ENCODE results near the gene RALB.

Gene RALB

DNA sequence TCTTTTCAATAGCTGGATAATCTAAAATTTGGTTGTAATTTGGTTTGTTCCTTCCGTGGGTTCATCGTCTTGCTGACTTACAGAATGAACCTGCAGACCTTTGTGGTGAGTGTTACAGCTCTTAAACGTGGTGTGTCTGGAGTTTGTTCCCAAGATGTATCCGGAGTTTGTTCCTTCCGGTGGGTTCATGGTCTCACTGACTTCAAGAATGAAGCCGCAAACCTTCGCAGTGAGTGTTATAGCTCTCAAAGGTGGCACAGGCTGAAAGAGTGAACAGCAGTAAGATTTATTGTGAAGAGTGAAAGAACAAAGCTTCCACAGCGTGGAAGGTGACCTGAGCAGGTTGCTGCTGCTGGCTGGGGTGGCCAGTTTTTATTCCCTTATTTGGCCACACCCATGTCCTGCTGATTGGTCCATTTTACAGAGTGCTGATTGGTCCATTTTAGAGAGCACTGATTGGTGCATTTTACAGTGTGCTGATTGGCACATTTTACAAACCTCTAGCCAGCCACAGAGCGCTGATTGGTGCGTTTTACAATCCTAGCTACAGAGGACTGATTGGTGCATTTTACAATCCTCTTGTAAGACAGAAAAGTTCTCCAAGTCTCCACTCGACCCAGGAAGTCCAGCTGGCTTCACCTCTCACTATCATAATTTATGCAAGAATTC lies 16.6 kb downstream of the RALB start:
- no peak for DNase-seq

- DNase-seq, result no peak
Measured at GRCh38 chr2:120269816-120270215, 17.2 kb downstream of the RALB start.

DNA sequence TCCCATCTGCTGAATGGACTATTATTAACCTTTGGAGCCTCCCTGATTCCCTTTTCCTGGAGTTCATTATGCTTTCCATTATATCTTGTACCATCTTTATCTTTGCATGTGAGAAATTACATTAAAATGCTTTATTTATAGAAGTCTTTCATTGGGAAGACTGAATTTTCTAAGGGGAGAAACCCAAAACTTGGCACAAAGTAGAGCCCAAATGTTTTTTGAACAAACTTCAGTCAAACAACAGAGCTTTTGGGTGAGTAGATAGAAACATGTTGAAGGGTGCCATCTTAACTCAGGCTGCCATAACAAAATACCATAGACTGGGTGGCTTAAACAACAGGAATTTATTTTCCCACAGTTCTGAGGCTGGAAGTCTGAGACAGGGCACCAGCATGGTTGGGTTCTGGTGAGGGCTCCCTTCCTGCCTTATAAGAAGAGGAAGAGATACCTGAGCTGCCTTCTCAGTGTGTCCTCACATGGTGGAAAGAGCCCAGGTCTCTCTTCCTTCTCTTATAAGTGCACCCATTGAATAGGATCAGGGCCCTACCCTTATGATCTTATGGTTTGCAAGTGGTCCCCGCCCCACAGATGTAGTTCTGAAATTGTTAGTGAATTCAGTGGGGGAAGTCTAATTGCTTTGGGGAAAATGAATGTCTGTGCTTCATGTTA lies 19.2 kb downstream of the RALB start:
- DNase-seq, result no peak

DNA sequence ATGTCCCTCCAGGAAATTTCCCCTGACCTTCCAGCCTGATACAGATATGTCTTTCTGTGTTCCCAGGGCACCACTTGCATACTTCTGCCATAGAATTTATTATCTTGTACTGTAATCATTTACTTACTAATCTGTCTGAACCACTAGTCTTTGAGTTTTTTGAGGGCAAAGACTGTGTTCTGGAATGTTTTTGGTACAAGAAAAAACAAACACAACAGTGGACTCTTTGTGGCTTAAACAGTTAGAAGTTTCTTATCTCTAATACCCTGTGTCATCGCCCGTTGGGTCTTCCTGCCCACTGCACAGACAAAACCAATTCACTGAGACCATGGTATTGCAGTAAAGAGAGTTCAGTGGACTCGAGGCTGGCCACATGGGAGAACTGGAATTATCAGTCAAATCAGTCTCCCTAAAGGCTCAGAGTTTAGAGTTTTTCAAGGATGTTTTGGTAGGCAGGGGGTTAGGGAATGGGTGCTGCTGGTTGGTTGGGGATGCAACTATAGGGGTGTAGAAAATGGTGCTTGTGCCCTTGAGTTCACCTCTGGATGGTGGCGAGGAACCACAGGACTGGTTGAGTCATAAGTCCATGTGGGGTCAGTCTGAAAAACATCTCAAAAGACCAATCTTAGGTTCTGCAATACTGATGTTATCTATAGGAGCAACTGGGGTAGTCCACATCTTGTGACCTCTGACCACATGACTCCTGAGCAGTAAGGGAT lies 20.3 kb downstream of the RALB start:
- no peak for DNase-seq

GRCh38 chr2:120275617-120276400 lies 23.2 kb downstream of the RALB start:
- no peak for DNase-seq

- no peak for DNase-seq
Measured at GRCh38 chr2:120277505-120278205, 25.0 kb downstream of the RALB start.

GRCh38 chr2:120278901-120279300 lies 26.2 kb downstream of the RALB start:
- no peak for DNase-seq

GRCh38 chr2:120279708-120280107 lies 27.1 kb downstream of the RALB start:
- no peak for DNase-seq

GRCh38 chr2:120283649-120284048 lies 31.0 kb downstream of the RALB start:
- DNase-seq, result no peak

DNA sequence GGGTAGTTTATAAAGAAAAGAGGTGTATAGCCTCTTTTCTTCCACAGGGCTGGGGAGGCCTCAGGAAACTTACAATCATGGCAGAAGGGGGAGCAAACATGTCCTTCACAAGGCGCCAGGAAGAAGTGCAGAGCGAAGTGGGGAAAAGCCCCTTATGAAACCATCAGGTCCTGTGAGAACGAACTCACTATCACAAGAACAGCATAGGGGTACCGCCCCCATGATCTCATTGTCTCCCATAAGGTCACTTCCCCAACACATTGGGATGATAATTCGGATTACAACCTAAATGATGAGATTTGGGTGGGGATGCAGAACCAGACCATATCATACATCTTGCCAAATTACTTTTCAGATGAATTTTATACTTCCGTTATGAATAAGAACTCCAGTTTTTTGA lies 32.4 kb downstream of the RALB start:
- no peak for DNase-seq

DNA sequence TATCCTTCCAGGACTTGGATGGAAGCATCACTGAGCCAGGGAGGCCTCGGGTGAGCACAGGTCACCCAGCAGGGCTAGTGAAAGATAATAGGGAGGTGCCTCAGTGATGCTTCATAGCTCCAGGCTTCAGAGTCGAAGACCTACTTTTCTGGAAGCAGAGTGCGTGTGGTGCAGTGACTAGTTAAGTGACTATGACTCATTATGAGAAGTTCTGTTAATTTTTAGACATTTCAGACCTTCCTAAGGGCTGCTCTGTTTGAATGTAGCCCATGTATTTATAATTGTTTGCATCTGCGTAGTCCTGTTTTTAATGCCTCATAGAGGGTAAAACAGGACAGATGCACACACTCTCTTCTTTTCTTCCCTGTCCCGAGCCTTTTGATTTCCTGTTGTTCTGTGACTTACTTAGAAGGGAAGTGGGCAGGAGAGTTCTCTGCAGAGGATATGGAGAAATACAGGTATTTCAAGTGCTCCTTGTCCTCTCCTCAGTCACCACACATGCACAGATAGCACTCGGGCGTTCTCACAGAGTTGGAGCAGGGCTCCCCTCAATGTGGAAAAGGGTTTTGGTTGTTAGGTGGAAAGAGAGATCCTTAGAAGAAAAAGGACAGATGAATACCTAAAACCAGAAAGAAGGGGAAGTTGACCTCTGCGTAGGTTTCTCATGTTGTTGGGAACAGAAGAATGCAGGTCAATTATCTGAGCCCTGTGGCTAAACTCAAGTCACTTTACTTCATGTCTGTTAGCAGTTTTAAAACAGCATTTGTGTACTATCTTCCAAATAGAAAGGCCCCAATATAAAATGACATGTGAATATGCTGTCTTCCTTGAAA lies 34.7 kb downstream of the RALB start:
- peak; percentile 55 for DNase-seq

- DNase-seq, result no peak
Measured at GRCh38 chr2:120288016-120288373, 35.3 kb downstream of the RALB start.

DNA sequence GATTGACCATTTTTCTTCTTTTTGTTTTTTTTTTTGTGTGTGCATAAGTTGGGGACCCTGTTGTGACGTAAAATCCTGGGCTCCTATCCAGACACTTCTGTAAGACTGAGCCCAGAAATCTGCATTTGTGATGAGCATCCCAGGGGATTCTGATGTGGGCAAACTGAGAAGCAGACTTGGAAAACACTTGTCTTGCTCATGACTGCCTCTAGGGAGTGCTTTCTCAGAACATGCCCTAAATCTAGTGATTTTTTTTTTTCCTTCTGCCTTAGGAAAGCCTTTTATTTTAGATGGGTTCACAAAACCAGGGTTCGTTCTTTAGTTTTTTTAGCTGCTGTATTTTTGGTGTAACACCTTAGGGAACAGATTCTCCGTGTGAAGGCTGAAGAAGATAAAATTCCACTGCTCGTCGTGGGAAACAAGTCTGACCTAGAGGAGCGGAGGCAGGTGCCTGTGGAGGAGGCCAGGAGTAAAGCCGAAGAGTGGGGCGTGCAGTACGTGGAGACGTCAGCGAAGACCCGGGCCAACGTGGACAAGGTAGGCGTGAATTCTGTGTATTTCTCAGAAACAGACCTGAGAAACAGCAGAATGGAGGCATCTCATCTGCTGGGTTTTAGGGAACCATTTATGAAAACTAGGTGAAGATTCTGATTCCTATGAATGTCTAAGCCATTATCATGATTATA lies 36.7 kb downstream of the RALB start:
- DNase-seq, result no peak

DNA sequence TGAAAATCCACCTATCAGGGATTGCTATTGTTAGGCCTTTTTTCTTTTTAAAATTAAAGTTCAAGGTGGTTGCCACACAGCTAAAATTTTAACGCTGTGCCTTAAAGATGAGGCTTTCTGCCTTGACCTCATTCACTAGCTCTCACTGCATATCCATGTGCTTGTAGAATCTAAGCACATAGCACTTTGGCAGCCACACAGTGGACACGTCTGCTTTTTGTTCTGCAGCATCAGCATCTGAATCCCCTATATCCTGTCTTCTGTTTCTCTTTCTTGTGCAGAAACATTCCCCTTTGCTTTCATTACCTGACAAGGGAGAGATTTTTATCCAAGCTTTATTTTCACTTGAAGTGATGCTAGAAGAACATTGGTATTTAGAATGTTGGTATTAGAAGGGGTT lies 38.1 kb downstream of the RALB start:
- DNase-seq, result no peak

GRCh38 chr2:120291401-120292311 lies 39.0 kb downstream of the RALB start:
- DNase-seq, result no peak

DNA sequence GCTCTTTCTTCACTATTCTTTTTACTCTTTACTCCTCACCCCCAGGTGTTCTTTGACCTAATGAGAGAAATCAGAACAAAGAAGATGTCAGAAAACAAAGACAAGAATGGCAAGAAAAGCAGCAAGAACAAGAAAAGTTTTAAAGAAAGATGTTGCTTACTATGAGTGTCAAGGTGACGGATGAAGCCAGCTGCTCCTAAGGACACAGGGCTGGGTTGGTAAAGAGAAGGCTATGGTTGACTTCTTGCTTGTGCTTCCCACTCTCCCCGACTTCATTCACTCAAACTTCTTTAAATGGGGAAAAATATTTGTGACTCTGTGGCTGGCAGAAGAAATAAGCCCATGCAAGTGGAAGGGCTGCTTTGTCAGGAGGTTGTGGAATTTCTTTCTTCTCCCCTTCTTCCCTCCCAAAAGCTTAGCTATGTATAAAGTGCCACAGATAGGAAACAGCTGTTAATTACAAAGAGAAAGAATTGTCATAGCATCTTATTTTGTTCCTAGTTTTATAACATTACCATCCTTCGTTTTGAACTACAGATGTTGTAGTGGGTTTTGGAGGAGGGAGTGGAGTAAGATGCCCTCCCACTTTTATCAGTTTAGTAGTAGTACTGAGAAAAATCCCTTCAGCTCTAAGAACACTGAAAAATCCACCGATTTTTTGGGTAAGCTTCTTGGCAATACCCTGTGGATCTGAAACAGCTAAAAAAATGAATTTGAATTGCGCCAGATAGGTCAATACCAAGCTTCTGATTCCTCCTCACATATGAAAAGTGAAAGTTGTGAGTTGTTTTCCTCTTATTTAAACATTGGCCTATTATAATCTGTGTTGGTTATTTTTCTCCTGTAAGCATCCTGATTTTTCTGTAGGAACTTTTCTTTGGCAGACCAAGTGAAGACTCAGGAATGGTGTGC lies 40.7 kb downstream of the RALB start:
- DNase-seq, result no peak

DNA sequence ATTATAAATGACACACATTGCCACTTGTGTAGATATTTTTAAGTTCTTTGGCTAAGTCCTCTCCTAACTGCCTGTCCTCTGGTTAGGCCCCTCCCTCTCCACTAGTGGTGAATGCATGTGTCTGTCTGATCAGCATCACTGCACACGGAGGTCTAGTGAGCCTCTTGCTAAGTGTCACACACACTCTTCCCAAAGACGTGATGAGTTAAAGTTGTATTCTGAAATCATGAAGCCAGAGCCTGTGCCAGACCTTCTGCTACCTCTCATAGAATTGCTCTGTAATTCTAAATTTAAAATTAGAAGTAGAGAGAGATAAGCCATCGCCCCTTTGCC lies 41.3 kb downstream of the RALB start:
- no peak for DNase-seq

GRCh38 chr2:120298173-120298835 lies 45.7 kb downstream of the RALB start:
- DNase-seq, result no peak

- DNase-seq, result no peak
Measured at GRCh38 chr2:120299004-120299403, 46.4 kb downstream of the RALB start.

All from stimulated activated CD4-positive, alpha-beta T cell treated with anti-CD3 and anti-CD28 coated beads, Interleukin-1b, Interleukin-23, amount 100 ng/mL, for 48 hours (primary cell).